ENCODE results near the gene PRICKLE2. TPM values are rescaled to one million over a fixed set of nuclear protein-coding genes. Genes with fewer than 3 reads are reported as not detected.

The PRICKLE2 gene
- total RNA-seq, 1 experiment from 2014 or later: 4.2 TPM

DNA sequence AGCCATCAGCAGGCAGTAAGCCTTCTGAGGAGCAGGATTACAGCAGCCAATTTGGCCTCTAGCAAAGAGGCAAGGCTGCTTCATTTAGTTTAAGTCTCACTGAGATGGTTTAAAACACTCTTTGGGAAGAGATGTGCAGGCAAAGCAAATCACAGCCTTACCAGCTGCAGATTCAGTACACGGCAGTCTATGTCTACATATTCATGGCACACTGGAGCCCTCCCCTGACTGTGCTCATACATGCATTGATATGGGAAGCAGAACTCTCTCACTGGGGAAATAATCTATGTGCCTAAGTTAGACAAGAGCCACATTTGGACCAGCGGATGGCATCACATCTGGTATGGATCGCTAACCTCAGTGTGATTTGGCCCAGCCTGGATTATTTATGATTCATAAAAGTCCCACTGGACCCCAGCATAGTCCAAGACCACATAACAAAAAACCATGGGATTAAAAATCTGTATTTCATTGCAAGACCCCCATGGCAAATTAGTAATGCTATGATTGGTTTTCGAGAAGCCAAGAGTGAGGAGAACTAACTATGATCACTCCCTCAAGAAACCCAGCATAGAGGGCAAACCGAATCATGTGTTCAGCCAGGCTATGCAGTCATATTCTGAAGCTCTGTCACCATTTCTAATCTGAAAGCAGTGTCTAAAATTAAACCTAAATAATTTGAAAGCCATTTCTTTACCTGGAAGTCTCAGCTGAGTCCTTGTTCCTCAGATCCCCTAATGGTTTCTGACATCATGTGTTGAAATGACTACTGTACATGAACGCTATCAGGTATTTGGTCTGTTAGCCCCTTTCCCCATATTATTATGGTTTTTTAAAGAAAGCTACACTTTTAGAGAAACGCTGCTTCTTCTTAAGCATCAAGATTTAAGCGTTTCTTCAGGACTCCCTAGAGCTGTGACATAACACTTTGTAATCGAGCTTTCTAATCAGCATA is 1.2 kb downstream of the PRICKLE2 start:
- H3K4me3 Mint-ChIP-seq (ENCODE audit: unreplicated experiment): no peak overlapping the region
- H3K27me3 Mint-ChIP-seq (ENCODE audit: insufficient read depth, unreplicated experiment): no peaks in the 10 kb centered on the region
- CTCF ChIA-PET: no interaction called here
- no peaks in the 10 kb centered on the region for H3K36me3 ChIP-seq (ENCODE audit: control insufficient read depth, insufficient read depth, low read length)
- peaks cover 6% of the 10 kb centered on the region for H3K4me1 Mint-ChIP-seq (ENCODE audit: low read depth, unreplicated experiment)
- intact Hi-C loops (cut with micrococcal nuclease; ENCODE audit: unreplicated experiment): no loop called here
- H3K36me3 Mint-ChIP-seq (ENCODE audit: insufficient read depth, unreplicated experiment): no peaks in the 10 kb centered on the region
- H3K27me3 ChIP-seq (replicated peaks; ENCODE audit: control insufficient read depth, insufficient read depth, low read length): no peaks in the 10 kb centered on the region
- no peak for DNase-seq
- H3K27ac Mint-ChIP-seq (ENCODE audit: unreplicated experiment): no peak overlapping the region
- H3K9me3 ChIP-seq: no peaks in the 10 kb centered on the region
- no TSS peak for BruUV-seq (replicated peaks)
- 0 out of 2 replicates have a peak, but pooled peaks cover 4% of the 10 kb centered on the region for H3K4me1 ChIP-seq
- no peak overlapping the region for H3K4me3 ChIP-seq (ENCODE audit: low read depth, low read length)
- POLR2A ChIA-PET: no interaction called here
- TF ChIP-seq, protein P1, sequence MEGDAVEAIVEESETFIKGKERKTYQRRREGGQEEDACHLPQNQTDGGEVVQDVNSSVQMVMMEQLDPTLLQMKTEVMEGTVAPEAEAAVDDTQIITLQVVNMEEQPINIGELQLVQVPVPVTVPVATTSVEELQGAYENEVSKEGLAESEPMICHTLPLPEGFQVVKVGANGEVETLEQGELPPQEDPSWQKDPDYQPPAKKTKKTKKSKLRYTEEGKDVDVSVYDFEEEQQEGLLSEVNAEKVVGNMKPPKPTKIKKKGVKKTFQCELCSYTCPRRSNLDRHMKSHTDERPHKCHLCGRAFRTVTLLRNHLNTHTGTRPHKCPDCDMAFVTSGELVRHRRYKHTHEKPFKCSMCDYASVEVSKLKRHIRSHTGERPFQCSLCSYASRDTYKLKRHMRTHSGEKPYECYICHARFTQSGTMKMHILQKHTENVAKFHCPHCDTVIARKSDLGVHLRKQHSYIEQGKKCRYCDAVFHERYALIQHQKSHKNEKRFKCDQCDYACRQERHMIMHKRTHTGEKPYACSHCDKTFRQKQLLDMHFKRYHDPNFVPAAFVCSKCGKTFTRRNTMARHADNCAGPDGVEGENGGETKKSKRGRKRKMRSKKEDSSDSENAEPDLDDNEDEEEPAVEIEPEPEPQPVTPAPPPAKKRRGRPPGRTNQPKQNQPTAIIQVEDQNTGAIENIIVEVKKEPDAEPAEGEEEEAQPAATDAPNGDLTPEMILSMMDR (IDR thresholded peaks at IDR 0.05; ENCODE audit: insufficient read depth in 1 of 2, low read depth in 1 of 2, low read length in 1 of 2, severe bottlenecking in 1 of 2, unreplicated experiment in 1 of 2): no peak
- no peaks in the 10 kb centered on the region for H3K9me3 Mint-ChIP-seq (ENCODE audit: unreplicated experiment)

DNA sequence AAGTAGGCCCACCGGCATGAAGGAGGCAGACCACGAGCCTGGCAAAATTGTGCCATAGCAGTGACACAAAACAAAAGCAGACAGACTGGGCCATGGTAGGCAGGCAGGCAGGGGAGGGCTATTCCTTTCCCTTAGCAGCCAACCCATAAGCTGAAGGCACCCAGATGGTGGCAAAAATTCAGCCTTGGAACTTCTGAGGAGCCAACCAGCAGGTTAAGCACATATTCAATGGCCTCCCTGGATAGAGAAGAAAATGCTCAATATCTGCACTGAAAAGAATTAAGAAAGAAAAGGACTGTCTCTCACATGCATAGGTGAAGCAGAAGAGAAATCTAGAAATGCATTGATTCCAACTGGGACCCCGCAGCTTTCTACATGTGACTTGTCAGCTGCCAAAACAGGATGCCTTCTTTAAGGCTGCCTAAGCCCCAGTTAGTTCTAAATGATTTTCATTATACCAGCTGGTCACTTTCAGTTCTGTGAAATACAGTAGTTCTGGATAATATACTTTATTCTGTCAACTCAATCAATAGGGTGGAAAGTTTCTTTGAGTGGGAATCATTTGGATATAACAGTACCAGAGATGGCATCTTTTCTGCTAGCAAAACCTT is 2.7 kb downstream of the PRICKLE2 start:
- Histone ChIP-seq H3K4me1 (0 out of 2 replicates have a peak, but pooled peaks cover 4% of the 10 kb centered on the region), H3K27me3 (replicated peaks; ENCODE audit: control insufficient read depth, insufficient read depth, low read length) (no peaks in the 10 kb centered on the region), H3K36me3 (ENCODE audit: control insufficient read depth, insufficient read depth, low read length) (no peaks in the 10 kb centered on the region), H3K9me3 (no peaks in the 10 kb centered on the region), H3K4me3 (ENCODE audit: low read depth, low read length) (no peak overlapping the region)
- no peaks in the 10 kb centered on the region for H3K36me3 Mint-ChIP-seq (ENCODE audit: insufficient read depth, unreplicated experiment)
- H3K9me3 Mint-ChIP-seq (ENCODE audit: unreplicated experiment): no peaks in the 10 kb centered on the region
- ChIA-PET POLR2A (no interaction called here), CTCF (no interaction called here)
- TF ChIP-seq, protein P1 (IDR thresholded peaks at IDR 0.05; ENCODE audit: insufficient read depth in 1 of 2, low read depth in 1 of 2, low read length in 1 of 2, severe bottlenecking in 1 of 2, unreplicated experiment in 1 of 2): no peak
- no peak for DNase-seq
- intact Hi-C loops (cut with micrococcal nuclease; ENCODE audit: unreplicated experiment): no loop called here
- no peak overlapping the region for H3K27ac Mint-ChIP-seq (ENCODE audit: unreplicated experiment)
- no peak overlapping the region for H3K4me3 Mint-ChIP-seq (ENCODE audit: unreplicated experiment)
- BruUV-seq (replicated peaks): no TSS peak
- H3K4me1 Mint-ChIP-seq (ENCODE audit: low read depth, unreplicated experiment): no peaks in the 10 kb centered on the region
- H3K27me3 Mint-ChIP-seq (ENCODE audit: insufficient read depth, unreplicated experiment): no peaks in the 10 kb centered on the region

DNA sequence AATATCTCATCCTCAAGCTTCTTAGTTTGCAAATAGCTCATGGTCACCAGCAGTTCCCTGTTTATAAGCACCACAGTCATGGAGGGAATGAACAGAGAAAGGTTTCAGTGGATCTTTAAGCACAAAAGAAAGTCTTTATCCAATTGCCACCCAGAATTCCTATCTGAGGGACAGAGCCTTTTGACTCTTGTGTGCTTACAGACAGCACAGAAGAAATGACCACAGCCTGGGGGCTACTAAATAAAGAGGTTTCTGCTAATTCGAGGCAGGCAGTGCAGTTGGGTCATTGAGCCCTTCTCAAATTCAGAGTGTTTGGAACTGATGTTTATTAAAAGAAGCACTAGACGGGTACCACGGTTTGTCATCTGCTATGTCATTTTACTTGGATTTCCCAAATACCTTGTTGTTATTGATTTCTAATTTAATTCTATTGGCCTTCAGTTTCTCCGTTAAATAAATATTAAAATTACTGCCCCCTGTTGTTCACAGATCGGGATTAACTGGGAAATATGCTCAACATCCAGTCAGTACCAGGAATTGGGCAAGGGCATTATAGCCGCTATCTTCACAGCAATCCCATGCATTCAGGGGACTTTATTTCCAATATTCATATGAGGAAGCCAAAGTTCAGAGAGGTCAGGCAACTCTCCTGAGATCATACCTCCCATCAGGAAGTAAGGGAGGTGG is 3.6 kb downstream of the PRICKLE2 start:
- Histone ChIP-seq H3K4me1 (0 out of 2 replicates have a peak, but pooled peaks cover 4% of the 10 kb centered on the region), H3K27me3 (replicated peaks; ENCODE audit: control insufficient read depth, insufficient read depth, low read length) (no peaks in the 10 kb centered on the region), H3K9me3 (no peaks in the 10 kb centered on the region), H3K4me3 (ENCODE audit: low read depth, low read length) (no peak overlapping the region), H3K36me3 (ENCODE audit: control insufficient read depth, insufficient read depth, low read length) (no peaks in the 10 kb centered on the region)
- Mint-ChIP-seq H3K4me3 (ENCODE audit: unreplicated experiment) (no peak overlapping the region), H3K4me1 (ENCODE audit: low read depth, unreplicated experiment) (no peaks in the 10 kb centered on the region), H3K27ac (ENCODE audit: unreplicated experiment) (no peak overlapping the region), H3K9me3 (ENCODE audit: unreplicated experiment) (no peaks in the 10 kb centered on the region), H3K27me3 (ENCODE audit: insufficient read depth, unreplicated experiment) (no peaks in the 10 kb centered on the region), H3K36me3 (ENCODE audit: insufficient read depth, unreplicated experiment) (no peaks in the 10 kb centered on the region)
- TF ChIP-seq, protein P1 (IDR thresholded peaks at IDR 0.05; ENCODE audit: insufficient read depth in 1 of 2, low read depth in 1 of 2, low read length in 1 of 2, severe bottlenecking in 1 of 2, unreplicated experiment in 1 of 2): no peak
- BruUV-seq (replicated peaks): no TSS peak
- DNase-seq: no peak
- ChIA-PET POLR2A (no interaction called here), CTCF (no interaction called here)
- intact Hi-C loops (cut with micrococcal nuclease; ENCODE audit: unreplicated experiment): no loop called here
